Measurements from ENCODE around the gene IGSF23. TPM values are rescaled to one million over a fixed set of nuclear protein-coding genes. Genes with fewer than 3 reads are reported as not detected.

Gene IGSF23, protein sequence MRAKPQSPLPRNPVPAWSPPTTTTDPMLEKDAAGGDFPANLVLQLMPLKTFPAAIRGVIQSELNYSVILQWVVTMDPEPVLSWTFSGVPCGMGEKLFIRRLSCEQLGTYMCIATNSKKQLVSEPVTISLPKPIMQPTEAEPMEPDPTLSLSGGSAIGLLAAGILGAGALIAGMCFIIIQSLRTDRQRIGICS
- not detected for total RNA-seq
- long read RNA-seq, partial matches to known transcripts = 0 of 1 reads
- long read RNA-seq, other reads (novel, unspliced or antisense) = 1 of 1 reads

DNA sequence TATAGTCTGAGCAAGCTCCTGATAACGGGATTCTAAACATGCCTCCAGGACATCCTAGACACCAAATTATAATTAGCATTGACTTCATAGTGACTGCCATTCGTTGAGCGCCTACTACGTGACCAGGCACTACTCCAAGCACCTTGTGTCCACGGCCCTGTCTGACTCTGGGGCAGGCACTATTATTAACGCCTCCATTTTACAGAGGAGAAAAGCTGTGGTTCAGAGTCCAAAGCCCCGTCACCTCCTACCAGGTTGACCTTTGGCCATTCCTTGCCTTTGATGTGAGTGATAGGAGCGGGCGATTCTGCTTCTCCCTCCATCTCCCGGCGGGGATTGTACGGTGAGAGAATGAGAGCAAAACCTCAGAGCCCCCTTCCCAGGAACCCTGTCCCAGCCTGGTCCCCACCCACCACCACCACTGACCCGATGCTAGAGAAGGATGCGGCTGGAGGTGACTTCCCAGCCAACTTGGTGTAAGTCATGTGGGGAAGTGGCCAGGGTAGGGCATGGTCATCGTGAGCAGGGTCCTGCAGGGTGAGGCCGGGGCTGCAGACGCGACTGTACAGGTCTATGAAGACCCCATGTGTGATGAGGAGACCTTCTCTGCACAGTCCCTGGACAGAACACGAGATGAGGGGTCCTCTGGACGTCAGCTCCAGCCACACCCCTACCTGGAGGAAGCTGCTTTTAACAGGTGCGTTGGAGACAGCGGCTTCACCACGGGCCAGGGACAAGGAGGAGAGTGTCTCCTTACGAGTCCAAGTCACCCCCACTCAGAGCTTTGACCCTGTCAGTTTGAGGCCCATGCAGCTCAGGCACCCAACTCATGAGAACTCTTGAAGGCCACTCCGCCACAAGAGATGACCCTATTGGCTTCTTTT, at the start of gene IGSF23:
Gene IGSF23 (plus strand): TSS at position 269 of the 884 bp plus-strand sequence. CDS start 83 bp downstream, at position 352.
- intact Hi-C loops (cut with micrococcal nuclease) = no loop called here
- ATAC-seq (no peak), DNase-seq (no peak)

DNA sequence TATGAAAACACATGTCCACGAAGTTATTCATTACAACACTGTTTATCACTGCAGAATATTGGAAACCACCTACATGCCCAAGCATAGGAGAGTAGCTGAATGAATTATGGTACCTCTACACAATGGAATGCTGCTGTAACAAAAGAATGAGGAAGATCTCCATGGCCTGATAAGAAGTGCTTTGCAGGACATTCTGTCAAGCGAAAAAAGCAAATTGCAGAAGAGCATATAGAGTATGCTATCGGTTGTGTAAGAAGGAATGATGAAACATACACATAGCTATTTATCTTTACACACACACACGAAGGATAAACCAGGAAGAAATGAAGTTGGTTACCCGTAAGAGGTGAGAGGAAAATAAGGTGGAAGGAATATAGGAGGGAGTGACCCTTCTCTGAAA, 46.4 kb upstream of the IGSF23 start:
- DNase-seq = no peak
- no peak for ATAC-seq

GRCh38 chr19:44567745-44568144, 45.6 kb upstream of the IGSF23 start:
- no peak for ATAC-seq
- no peak for DNase-seq
- intact Hi-C loops (cut with micrococcal nuclease) = no loop called here

More for the DNA sequence above, 46.4 kb upstream of the IGSF23 start:
- intact Hi-C loops (cut with micrococcal nuclease) = no loop called here

GRCh38 chr19:44570603-44570983, 42.8 kb upstream of the IGSF23 start:
- intact Hi-C loops (cut with micrococcal nuclease) = loop anchor here (5.0 to 10.0 kb wide), 2 partner anchors 87 to 204 kb away; partner anchors contain the start of gene CBLC
- no peak for DNase-seq
- ATAC-seq = no peak

GRCh38 chr19:44570984-44571684, 42.2 kb upstream of the IGSF23 start:
- ATAC-seq (peak; percentile 79), DNase-seq (no peak)
- intact Hi-C loops (cut with micrococcal nuclease) = loop anchor here (5.0 to 10.0 kb wide), 2 partner anchors 86 to 204 kb away; partner anchors contain the start of gene CBLC

- intact Hi-C loops (cut with micrococcal nuclease) = loop anchor here (5.0 to 10.0 kb wide), 2 partner anchors 85 to 203 kb away; partner anchors contain the start of gene CBLC
- no peak for DNase-seq
- ATAC-seq = no peak
Measured at GRCh38 chr19:44571830-44572580, 41.4 kb upstream of the IGSF23 start.

DNA sequence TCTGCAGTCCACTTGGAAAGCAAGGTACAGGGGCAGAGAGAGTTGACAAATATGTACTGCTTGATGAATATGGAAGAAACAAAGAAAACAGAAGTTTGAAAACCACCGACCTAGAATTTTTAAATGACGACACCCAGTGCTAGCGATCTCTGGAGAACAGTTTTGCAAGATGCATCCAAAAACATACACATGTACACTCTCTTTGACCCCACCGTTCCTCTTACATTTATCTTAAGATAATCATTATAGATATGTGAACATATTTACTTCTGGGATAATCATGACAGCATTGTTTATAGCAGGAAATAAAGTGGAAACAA, 40.8 kb upstream of the IGSF23 start:
- intact Hi-C loops (cut with micrococcal nuclease) = loop anchor here (5.0 to 10.0 kb wide), 2 partner anchors 85 to 202 kb away; partner anchors contain the start of gene CBLC
- ATAC-seq (no peak), DNase-seq (no peak)

DNA sequence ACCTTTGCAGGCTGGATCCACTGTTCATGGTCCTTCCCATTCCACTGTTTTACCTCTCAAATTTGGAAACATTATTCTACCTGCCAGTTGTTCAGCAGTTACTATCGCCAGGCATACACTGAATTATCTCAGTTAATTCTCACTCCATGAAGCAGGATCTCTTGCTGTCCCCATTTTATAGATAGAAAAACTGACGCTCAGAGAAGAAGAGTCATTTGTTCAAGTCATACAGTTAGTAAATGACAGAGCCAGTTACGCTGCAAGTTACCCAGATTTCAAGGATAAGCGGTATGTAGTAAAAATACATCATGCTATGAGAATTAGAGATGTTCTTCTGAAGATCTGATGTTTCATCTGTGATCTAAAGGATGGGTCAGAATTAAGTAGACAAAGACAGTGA, 40.2 kb upstream of the IGSF23 start:
- ATAC-seq (no peak), DNase-seq (no peak)
- intact Hi-C loops (cut with micrococcal nuclease) = loop anchor here (5.0 to 10.0 kb wide), 2 partner anchors 84 to 202 kb away; partner anchors contain the start of gene CBLC

GRCh38 chr19:44573627-44574026, 39.7 kb upstream of the IGSF23 start:
- DNase-seq (no peak), ATAC-seq (no peak)
- intact Hi-C loops (cut with micrococcal nuclease) = loop anchor here (5.0 to 10.0 kb wide), 2 partner anchors 84 to 201 kb away; partner anchors contain the start of gene CBLC

- intact Hi-C loops (cut with micrococcal nuclease) = loop anchor here (5.0 to 10.0 kb wide), 2 partner anchors 83 to 200 kb away; partner anchors contain the start of gene CBLC
- ATAC-seq (no peak), DNase-seq (no peak)
Measured at GRCh38 chr19:44574186-44574950, 39.0 kb upstream of the IGSF23 start.

DNA sequence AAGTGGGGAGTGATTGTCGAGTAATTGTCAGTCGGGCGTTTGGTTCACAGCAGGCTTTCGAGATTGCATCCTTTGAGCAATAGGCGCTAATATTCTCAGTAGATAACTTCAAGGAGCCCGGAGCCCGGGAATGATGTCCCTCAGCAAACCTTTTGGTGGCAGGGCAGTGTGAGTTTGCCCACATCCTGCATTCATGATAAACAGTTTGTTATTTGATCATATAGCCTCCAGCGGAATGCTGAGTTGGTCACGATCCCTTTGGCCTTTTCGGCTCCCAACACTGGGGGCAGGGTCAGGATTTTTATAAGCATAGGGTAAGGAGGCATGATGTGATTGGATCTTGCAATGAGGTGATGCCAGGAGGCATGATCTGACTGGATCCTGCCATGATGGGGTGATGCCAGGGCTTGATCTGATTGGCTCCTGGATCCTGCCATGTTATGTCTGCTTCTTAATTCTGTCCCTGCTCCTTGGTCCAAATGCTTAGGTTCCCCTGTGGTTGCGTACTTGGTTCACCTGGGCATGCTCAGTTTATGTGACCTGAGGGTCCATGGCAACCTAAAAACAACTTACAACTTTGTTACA, 38.2 kb upstream of the IGSF23 start:
- intact Hi-C loops (cut with micrococcal nuclease) = loop anchor here (10.0 kb wide), 1 partner anchor 200 kb away; the partner anchor contains the start of gene CBLC
- DNase-seq = no peak
- no peak for ATAC-seq

DNA sequence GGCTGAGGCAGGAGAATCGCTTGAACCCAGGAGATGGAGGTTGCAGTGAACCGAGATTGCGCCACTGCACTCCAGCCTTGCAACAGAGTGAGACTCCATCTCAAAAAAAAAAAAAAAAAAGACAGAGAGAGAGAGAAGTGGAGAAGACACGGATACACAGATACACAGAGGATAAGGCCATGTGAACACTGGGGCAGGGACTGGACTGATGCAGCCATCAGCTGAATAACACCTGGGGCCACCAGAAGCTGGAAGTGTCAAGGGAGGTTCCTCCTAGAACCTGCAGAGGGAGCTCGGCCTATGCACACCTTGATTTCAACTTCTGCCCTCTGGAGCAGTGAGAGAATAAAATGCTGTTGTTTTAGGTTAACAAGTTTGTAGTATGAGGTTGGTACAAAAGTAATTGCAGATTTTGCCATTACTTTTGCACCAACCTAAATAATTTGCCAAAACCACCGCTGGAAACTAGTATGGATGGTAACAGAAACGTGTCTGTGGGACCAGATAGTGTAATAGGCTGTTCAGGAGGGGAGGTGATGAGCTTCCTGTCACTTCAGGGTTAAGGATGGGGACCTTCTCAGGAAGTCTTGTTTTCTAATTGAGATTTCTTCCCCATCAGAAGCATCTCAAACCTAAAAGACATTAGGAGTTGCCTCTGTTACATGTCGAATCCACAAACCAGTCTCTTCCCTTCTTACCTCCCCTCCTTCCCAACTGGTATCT, 36.4 kb upstream of the IGSF23 start:
- intact Hi-C loops (cut with micrococcal nuclease) = loop anchor here (10.0 kb wide), 1 partner anchor 198 kb away; the partner anchor contains the start of gene CBLC
- peak; percentile 77 for ATAC-seq
- DNase-seq = no peak

DNA sequence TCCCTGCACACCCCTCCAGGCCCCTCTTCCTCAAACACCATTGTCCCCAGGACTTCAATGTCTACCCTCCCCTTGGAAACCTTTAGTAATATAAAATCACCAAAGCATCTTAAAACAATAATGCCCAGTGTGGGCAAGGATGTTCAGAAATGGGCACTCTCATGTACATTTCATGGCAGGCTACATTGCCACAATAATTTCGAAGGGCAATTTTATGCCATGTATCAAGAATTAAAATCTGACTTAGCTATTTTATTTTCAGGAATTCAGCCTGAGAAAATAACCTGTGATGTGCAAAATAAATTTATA, 35.8 kb upstream of the IGSF23 start:
- no peak for DNase-seq
- intact Hi-C loops (cut with micrococcal nuclease) = loop anchor here (10.0 kb wide), 1 partner anchor 197 kb away; the partner anchor contains the start of gene CBLC
- ATAC-seq = no peak

DNA sequence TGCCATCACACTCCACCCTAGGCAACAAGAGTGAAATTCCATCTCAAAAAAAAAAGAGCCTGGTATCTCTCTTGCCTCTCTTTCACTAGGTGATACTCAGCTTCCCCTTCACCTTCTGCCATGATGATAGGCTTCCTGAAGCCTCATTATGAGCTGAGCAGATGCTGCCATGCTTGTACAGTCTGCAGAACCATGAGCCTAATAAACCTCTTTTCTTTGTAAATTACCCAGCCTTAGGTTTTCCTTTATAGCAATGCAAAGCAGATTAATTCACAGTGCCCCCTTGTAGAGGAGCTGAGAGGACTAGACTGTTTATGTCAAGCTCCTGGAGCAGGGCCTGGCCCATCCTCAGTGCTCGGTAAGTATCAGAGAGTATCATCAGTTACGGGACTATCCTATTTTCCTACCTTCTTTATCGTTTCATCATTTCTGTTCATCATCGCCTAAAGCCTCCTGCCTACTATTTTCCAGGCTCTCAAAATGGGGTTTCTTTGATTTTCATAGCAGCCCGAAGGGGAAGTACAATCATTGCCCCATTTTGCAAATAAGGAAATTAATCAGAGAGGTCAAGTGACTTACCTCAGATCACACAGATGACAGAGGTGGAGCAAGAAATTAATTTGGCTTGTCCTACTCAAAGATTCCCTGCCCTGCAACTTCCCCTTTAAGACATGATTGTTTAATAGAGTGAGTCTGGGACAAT, 33.5 kb upstream of the IGSF23 start:
- intact Hi-C loops (cut with micrococcal nuclease) = loop anchor here (10.0 kb wide), 1 partner anchor 195 kb away; the partner anchor contains the start of gene CBLC
- DNase-seq (no peak), ATAC-seq (no peak)

DNA sequence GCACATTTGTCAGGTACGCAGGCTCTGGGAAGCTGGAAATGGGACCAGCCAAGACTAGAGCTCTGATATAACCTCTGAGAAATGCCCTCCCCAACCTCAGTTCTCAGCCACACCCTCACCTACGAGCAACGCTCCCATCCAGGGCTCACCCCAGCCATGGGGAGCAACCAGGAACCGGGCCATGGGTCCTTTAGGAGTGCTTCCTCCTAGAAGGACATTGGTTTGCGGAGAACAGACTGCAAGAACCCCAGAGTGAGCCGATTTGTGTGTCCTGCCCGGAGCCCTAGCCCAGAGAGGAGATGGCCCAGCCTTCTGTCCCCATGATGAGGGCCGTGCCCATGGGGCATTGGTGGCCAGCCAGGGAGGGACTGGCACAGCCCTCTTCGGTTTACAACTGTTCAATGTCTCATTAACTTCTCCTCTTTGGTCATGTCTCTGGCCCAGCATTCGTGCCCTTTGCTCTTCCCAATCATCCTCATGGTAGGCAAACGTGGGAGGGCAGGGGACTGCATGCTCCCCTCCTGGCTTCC, 32.9 kb upstream of the IGSF23 start:
- intact Hi-C loops (cut with micrococcal nuclease) = no loop called here
- DNase-seq = no peak
- no peak for ATAC-seq

DNA sequence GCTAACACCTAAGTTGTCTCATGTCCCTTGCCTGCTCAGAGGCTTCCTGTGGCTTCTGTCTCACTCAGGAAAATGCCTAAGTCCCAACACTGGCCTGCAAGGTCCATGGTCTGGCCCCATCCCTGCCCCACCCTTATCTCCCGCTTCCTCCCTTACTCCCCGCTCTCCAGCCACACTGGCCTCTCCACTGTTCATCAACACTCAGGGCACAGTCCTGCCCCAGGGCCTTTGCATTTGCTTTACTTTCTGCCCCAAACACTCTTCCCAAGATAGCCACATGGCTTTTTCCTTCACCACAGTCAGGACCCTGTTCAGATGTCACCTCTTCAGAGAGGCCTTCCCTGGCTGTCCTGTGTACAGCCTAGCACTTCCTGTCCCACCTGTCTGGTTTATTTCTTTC, 32.1 kb upstream of the IGSF23 start:
- ATAC-seq (no peak), DNase-seq (no peak)
- intact Hi-C loops (cut with micrococcal nuclease) = no loop called here

All from left ventricle myocardium superior (tissue), 1 donor.